Gastroesophageal sphincter (tissue), 3 donors: ENCODE data around the gene MTR.

ENCODE experiments used
- EP300 ChIP-seq: sonication (generic); formaldehyde crosslinking; IDR thresholded peaks from one replicate; pipeline ENCODE4 v1.6.1; 2017; ENCODE audit warnings: antibody characterized with exemption, mild to moderate bottlenecking
- POLR2A ChIP-seq, 2 donors: fragments of 450-650 bp; IDR thresholded peaks; one replicate each; pipeline ENCODE4 v1.6.1; 2017; ENCODE audit warnings: antibody characterized with exemption in 2 of 2, mild to moderate bottlenecking in 2 of 2, moderate library complexity in 1 of 2
- POLR2AphosphoS5 ChIP-seq: sonication (generic); formaldehyde crosslinking; IDR thresholded peaks from one replicate; pipeline ENCODE4 v1.6.1; 2017; ENCODE audit warnings: antibody characterized with exemption
- TF ChIP-seq, protein P1 (sequence below), 4 experiments: fragments of 200-600 bp in 2 of 4; fragments of 450-650 bp in 2 of 4; sonication (generic) in 1 of 4; IDR thresholded peaks; one replicate each; pipeline ENCODE4 v1.5.1; 2017 to 2019; ENCODE audit warnings: antibody characterized with exemption in 4 of 4, mild to moderate bottlenecking in 2 of 4, moderate library complexity in 2 of 4

DNA sequence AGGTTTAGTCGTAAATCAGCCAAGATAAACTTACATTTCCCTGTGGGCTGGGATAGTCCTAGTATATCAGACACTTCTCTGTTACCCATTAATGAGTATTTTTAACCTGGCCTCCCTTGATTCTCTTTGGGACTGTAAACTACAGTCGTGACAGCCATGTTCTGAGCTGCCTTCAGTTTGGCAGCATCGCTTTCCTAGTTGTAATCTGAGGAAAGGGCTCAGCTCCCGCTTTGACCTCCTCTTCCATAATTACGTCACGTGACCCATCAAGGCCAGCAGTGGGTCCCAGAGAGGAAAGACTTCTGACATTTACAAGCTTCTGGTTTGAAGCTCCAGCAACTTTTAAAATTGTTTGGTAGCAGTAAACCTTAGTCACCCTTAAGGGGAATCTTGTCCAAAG lies 34.6 kb upstream of the MTR start:
- no peak for TF ChIP-seq POLR2A (IDR thresholded peaks at IDR 0.05)
- TF ChIP-seq, protein P1, sequence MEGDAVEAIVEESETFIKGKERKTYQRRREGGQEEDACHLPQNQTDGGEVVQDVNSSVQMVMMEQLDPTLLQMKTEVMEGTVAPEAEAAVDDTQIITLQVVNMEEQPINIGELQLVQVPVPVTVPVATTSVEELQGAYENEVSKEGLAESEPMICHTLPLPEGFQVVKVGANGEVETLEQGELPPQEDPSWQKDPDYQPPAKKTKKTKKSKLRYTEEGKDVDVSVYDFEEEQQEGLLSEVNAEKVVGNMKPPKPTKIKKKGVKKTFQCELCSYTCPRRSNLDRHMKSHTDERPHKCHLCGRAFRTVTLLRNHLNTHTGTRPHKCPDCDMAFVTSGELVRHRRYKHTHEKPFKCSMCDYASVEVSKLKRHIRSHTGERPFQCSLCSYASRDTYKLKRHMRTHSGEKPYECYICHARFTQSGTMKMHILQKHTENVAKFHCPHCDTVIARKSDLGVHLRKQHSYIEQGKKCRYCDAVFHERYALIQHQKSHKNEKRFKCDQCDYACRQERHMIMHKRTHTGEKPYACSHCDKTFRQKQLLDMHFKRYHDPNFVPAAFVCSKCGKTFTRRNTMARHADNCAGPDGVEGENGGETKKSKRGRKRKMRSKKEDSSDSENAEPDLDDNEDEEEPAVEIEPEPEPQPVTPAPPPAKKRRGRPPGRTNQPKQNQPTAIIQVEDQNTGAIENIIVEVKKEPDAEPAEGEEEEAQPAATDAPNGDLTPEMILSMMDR (IDR thresholded peaks at IDR 0.05) = no peak
- no peak for TF ChIP-seq EP300
- TF ChIP-seq POLR2AphosphoS5 = no peak
